Limb (tissue), 2 donors: ENCODE data around the gene RTL10.
A peak's percentile ranks its signal among the peaks of the same experiment; 100 is the strongest.

Experiments
- DNase-seq, 2 donors: peaks; one replicate each; pipeline ENCODE4 v3.0.0-alpha.2; 2016; ENCODE audit errors: extremely low spot score in 2 of 2

Gene RTL10

GRCh38 chr22:19866665-19867009 lies 12.0 kb upstream of the RTL10 start:
- DNase-seq: no peak

- DNase-seq: no peak
Observed at GRCh38 chr22:19865141-19865829, 10.6 kb upstream of the RTL10 start.

GRCh38 chr22:19864538-19865106 lies 9.9 kb upstream of the RTL10 start:
- no peak for DNase-seq

GRCh38 chr22:19863571-19863970 lies 8.9 kb upstream of the RTL10 start:
- DNase-seq: no peak

- no peak for DNase-seq
Observed at GRCh38 chr22:19862619-19863246, 8.1 kb upstream of the RTL10 start.

- DNase-seq: no peak
Observed at GRCh38 chr22:19859861-19860510, 5.3 kb upstream of the RTL10 start.

GRCh38 chr22:19857382-19857781 lies 2.7 kb upstream of the RTL10 start:
- DNase-seq: no peak

- DNase-seq: peak in 1 of 2 donors; percentile 42
Observed at GRCh38 chr22:19855504-19856409, 1.1 kb upstream of the RTL10 start.

GRCh38 chr22:19853879-19854777 lies 546 bp downstream of the RTL10 start:
- DNase-seq: peak in 1 of 2 donors; percentile 32

GRCh38 chr22:19853058-19853878 lies 1.4 kb downstream of the RTL10 start:
- DNase-seq: peak in 1 of 2 donors; percentile 28

- no peak for DNase-seq
Observed at GRCh38 chr22:19852177-19852781, 2.4 kb downstream of the RTL10 start.

- no peak for DNase-seq
Observed at GRCh38 chr22:19851291-19852176, 3.1 kb downstream of the RTL10 start.

- DNase-seq: no peak
Observed at GRCh38 chr22:19850763-19851109, 3.9 kb downstream of the RTL10 start.

- DNase-seq: peak in 1 of 2 donors; percentile 29
Observed at GRCh38 chr22:19849835-19850762, 4.6 kb downstream of the RTL10 start.

GRCh38 chr22:19848298-19849224 lies 6.1 kb downstream of the RTL10 start:
- no peak for DNase-seq

- DNase-seq: no peak
Observed at GRCh38 chr22:19847345-19847632, 7.4 kb downstream of the RTL10 start.
